Hippocampal formation (tissue), 2 donors: ENCODE measurements around the gene B3GNT7.
"Not testable (repeated sequence)": the region's sequence is repeated elsewhere in the genome, so short reads cannot be mapped to it uniquely, and the experiment has no call there.

ENCODE experiments used
- DNase-seq, 2 donors: peaks; one replicate each; lab custom pipeline; 2025; lab: John Stamatoyannopoulos, UW

B3GNT7 gene

DNA sequence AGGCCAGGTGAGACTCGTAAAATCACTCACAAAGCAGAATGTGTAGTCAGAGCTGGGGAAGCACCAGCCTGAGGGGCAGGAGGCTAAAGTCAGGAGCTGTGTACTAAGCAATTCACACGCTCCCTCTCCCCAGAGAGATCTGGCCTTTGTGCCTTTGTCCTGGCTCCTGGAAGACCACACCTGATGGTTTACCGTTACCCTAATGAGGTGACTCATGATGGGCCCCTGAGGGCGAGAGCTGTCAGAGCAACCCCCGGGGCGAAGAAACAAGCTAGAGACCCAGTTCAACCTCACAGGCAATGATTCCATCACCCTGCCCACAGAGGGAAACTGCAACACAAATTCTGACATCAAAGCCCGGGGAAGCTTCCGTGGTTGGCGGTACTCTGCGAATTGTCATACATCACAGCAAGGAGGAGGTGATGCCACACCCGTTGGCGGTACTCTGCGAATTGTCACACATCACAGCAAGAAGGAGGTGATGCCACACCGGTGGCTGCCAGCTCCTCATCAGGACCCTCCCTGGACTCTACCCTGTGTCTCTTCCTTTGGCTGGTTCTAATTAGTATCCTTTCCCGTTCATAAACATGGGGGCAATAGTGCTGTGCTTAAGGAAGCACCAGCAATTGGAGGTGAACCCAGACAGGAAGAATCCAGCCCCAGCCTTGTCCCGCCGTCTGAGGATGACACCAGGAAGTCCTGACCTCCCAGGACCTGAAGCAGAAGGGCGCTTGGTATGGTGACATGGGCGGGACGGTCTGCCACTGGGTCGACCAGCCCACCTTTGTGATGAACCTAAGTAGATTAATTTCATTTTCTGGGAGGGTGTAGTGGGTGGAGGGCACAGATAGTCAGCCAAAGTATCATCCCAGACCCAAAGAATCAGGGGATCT, 30.5 kb downstream of the B3GNT7 start:
- DNase-seq: no peak

DNA sequence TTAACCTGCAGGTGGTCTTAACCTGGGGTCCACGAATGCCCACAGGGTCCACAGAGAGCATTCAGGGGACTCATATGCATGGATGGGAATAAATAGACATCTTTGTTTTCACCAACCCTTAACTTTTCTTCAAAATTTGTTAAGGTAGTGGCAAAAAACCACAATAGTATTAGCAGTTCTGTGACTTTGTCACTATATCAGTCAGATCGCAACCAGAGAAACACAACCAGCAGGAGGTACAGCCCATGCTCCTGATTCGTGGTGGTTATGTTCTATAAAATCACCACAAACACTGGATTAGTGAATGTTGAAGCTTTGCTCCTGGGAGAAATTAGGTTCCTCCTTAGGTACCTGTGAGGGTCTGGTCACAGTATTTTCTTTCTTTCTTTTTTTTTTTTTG, 31.6 kb downstream of the B3GNT7 start:
- DNase-seq: no peak

DNA sequence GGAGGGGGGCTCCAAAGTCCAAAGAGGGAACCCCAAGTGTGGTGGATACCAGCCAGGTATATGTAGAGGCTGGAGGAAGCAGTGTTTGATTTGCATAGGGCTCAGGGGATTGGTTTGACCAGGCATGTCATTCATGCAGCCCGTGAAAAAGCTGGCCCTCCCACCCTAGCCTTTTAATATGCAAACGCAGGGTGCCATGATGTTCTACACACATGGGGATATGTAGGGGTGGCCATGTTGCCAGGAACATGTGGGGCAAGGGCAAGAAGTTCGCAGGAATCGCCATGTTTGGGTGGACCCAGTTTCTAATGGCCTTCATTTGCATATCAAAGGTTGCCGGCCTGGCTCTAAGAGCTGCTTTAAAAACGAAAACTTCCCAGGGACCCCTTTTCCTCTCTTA, 33.6 kb downstream of the B3GNT7 start:
- no peak for DNase-seq

DNA sequence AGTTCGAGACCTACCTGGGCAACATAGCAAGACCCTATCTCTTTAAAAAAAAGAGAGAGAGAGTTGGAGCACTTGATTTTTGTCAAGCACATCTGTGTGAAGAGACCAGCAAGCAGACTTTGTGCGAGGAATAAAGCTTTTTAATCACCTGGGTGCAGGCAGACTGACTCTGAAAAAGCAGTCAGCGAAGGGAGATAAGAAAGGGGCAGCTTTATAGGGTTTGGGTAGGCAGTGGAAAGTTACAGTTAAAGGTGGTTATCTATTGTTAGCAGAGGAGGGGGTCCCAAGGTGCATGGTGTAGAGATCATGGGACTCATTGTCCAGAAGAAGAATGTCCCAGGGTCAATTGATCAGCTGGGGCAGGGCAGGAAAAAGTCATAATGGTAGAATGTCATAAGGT, 34.4 kb downstream of the B3GNT7 start:
- no peak for DNase-seq

DNA sequence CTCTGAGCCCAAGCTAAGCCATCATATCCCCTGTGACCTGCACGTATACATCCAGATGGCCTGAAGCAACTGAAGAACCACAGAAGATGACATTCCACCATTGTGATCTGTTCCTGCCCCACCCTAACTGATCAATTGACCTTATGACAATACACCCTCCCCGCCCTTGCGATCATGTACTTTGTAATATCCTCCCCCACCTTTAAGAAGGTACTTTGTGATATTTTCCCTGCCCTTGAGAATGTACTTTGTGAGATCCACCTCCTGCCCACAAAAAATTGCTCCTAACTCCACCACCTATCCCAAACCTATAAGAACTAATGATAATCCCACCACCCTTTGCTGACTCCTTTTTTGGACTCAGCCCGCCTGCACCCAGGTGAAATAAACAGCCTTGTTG, 34.9 kb downstream of the B3GNT7 start:
- not testable (repeated sequence) for DNase-seq

DNA sequence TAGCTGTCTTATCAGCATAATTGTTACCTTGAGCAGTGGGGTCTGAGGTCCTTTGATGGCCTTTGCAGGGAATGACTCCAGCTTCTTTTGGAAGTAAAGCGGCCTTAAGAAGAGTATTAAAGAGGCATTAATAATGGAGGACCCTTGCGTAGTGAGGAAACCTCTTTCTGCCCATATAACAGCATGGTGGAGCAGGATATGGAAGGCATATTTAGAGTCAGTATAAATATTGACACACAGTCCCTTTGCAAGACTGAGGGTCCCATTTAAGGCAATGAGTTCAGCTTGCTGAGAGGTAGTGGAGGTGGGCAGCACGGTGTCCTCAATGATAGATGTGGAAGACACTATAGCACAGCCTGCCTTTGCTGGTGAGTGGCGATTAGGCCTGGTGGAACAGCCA, 36.1 kb downstream of the B3GNT7 start:
- no peak for DNase-seq

DNA sequence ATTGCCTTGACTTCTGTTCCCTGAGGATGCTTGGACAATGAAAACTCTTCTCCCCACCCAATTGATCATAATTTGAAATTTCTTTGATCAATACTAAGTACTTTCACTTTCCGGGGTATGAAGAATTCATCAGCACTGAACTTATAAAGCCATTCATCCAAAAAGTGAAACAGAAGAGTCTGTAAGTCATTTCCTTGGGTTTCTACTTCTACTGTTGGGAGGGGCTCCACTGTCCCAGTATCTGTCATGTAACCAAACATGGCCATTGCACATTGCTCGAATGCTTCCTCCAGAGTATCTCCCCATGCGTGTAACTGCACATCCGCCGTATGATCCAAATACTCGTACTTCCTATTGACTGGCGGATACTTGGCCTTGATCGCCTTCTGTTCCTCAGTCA, 38.5 kb downstream of the B3GNT7 start:
- no peak for DNase-seq

DNA sequence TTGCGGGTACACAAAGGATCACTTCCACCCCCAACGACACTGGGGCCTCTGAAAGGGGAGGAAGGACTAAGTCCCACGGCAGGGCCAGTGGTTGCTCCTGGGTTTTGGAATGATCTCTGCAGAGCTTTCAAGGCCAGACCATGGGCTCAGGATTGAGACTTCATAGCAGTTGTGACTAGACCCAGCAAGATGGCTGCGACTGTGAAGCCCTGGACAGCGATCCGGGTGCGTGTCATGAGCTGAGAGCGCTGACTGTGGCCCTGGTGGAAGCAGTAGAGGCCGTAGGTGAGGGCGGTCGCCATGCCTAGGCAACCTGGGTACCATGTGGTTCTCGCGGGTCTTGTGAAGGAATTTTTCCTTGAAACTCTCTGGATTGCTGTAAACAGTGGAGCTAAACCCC, 41.4 kb downstream of the B3GNT7 start:
- no peak for DNase-seq

DNA sequence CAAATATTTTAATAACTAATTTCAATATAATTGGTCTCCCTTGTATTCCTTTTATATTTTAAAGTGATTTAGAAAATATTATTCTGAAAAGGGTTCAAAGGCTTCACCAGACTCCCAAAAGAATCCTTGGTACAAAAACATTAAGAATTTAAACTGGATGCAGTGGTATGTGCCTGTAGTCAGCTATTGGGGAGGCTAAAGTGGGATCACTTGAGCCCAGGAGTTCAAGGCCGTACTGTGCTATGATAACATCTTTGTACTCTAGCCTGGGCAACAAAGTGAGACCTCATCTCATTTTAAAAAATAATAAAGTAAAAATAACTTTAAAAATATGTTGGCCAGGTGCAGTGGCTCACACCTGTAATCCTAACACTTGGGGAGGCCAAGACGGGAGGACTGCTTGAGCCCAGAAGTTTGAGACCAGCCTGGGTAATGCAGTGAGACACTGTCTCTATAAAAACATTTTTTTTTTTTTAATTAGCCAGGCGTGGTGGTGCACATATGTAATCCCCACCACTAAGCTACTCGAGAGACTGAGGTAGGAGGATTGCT, 54.1 kb downstream of the B3GNT7 start:
- no peak for DNase-seq

DNA sequence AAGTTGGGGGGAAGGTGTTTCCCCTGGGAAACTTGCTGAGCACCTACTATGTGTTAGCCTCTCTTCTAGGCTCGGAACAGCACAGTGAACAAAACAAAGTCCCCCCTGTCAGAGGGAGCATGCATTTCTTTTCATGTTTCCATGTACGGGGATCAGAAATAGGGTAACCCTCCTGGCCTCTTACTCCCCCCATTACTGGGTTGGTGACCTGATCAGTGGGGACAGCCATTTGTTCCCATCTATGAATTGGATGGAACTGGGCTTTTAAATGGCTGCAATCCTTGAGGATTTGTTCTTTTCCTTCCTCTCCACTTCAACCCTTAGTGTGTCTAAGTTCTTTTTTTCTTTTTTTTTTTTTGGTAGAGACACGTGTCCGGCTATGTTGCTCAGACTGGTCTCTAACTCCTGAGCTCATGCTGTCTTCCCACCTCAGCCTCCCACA, 55.1 kb downstream of the B3GNT7 start:
- DNase-seq: no peak
